ENCODE data around the gene CBY1.

DNA sequence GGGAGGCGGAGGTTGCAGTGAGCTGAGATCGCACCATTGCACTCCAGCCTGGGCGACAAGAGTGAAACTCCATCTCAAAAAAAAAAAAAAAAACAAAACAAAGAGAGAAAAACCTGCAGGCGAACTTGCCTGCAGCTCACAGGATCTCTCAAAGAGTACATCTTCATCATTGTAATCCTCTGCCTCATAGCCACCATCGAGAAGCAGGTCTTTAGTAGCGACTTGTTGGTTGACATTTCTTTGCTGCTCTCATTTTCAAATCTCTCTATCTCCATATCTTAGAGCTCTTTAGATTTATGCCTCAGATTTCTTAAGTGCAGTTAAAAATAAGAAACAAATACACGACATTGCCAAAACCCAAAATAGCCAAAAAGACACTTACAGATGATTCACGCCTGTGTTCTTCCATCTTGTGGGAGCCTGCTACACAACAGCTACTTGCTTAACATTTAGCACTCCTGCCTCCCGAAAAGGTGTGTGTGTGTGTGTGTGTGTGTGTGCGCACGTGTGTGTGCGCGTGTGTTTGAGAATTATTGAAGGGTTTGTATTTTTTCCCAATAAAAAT lies 14.9 kb upstream of the CBY1 start:
- TF ChIP-seq POLR2A (IDR thresholded peaks at IDR 0.05): no peak
- TF ChIP-seq, protein P1, sequence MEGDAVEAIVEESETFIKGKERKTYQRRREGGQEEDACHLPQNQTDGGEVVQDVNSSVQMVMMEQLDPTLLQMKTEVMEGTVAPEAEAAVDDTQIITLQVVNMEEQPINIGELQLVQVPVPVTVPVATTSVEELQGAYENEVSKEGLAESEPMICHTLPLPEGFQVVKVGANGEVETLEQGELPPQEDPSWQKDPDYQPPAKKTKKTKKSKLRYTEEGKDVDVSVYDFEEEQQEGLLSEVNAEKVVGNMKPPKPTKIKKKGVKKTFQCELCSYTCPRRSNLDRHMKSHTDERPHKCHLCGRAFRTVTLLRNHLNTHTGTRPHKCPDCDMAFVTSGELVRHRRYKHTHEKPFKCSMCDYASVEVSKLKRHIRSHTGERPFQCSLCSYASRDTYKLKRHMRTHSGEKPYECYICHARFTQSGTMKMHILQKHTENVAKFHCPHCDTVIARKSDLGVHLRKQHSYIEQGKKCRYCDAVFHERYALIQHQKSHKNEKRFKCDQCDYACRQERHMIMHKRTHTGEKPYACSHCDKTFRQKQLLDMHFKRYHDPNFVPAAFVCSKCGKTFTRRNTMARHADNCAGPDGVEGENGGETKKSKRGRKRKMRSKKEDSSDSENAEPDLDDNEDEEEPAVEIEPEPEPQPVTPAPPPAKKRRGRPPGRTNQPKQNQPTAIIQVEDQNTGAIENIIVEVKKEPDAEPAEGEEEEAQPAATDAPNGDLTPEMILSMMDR (IDR thresholded peaks at IDR 0.05): no peak
